Cardiac muscle cell (in vitro differentiated cells and primary cell): ENCODE results near the gene ABHD13. TPM values are rescaled to one million over a fixed set of nuclear protein-coding genes. Genes with fewer than 3 reads are reported as not detected.
A peak's percentile ranks its signal among the peaks of the same experiment; 100 is the strongest.

Experiments used
- DNase-seq, 2 donors: peaks; one replicate each; pipeline versions ENCODE4 v3.0.0 to v3.0.0-alpha.2; 2010 to 2017; ENCODE audit warnings: low read depth in 1 of 2, low spot score in 1 of 2
- H3K27ac ChIP-seq: fragments of 200-600 bp; sonication (generic); 2 replicates; pipeline ENCODE4 v1.5.1; 2016
- H3K27me3 ChIP-seq: fragments of 200-600 bp; sonication (generic); 2 replicates; pipeline ENCODE4 v1.6.0; 2016; ENCODE audit warnings: control low read depth
- H3K36me3 ChIP-seq: fragments of 200-600 bp; sonication (generic); 2 replicates; pipeline ENCODE4 v1.5.1; 2016; ENCODE audit warnings: control low read depth
- H3K4me1 ChIP-seq: fragments of 200-600 bp; sonication (generic); 2 replicates; pipeline ENCODE4 v1.8.1; 2017; ENCODE audit warnings: low read depth, mild to moderate bottlenecking, mixed run types
- H3K4me3 ChIP-seq: fragments of 200-600 bp; sonication (generic); 2 replicates; pipeline ENCODE4 v1.5.1; 2016; ENCODE audit warnings: mild to moderate bottlenecking
- H3K9me3 ChIP-seq: fragments of 200-600 bp; sonication (generic); 2 replicates; pipeline ENCODE4 v1.5.1; 2017; ENCODE audit warnings: low read depth, mild to moderate bottlenecking, control low read depth
- polyA plus RNA-seq: library from polyadenylated mRNA; unstranded; fragments of >200 nt; fragmentation: Nextera tagmentation; extraction: Ambion mirVana; gene quantifications from 2 replicates; pipeline ENCODE4 v1.2.1, GENCODE V29; 2016
- total RNA-seq: library from RNA; depleted of rRNA; stranded (reverse); fragments of >200 nt; gene quantifications from 2 replicates; pipeline ENCODE4 v1.2.3, GENCODE V29; 2016
- TF ChIP-seq, protein P1 (sequence below): IDR thresholded peaks from 2 replicates; pipeline ENCODE4 v1.5.1; 2012; ENCODE audit warnings: low read depth, mild to moderate bottlenecking, low read length

The ABHD13 gene
- total and polyA plus RNA-seq, 2 experiments from 2014 or later: 18.0 to 19.8 TPM

DNA sequence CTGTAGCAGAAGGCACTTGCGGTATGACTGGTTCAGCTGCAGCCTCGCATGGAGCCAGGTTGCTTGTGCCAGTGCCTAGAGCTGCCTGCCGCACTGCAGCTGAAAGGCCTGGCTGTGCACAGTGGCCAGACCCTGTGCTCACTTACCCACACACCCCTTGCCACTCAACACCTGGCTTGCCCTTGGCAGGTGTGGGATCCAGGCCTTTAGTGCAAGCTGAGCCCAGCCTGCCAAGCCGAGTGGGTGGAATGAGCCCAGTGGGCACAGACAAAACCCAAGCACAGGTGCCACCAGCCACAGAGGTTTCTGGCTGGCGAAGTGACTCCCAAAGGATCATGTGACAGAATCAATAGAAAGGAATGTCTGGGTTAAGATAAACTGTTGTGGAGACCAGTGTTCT lies 22.3 kb upstream of the ABHD13 start:
- H3K27me3 ChIP-seq: no peaks in the 10 kb centered on the region

DNA sequence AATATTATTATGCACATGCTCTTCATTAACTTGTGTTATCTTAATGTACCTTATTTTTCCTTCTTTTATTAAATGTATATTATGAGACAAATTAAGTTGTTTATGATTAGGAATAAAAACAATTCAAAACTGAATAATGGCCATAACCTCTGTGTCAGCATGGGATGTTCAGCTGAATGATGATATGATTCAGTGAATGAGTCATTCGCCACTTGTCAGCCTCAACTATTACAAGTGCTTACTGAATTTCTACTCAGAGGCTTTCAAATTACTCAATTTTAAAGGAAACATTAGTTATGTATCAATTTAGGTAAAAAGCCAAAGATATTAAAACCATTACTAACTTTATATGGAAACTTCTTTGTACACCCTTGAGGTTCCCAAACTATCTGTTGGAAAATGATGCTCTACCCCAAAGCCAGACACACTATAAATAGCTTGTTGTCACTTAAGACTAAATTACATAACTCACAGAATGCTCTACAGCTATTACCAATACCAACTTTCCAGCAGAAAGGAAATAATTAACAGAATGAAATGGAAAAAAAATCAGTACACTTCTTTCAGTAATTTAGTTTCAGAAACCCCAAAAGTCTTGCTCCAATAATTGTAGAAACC lies 17.3 kb upstream of the ABHD13 start:
- TF ChIP-seq, protein P1, sequence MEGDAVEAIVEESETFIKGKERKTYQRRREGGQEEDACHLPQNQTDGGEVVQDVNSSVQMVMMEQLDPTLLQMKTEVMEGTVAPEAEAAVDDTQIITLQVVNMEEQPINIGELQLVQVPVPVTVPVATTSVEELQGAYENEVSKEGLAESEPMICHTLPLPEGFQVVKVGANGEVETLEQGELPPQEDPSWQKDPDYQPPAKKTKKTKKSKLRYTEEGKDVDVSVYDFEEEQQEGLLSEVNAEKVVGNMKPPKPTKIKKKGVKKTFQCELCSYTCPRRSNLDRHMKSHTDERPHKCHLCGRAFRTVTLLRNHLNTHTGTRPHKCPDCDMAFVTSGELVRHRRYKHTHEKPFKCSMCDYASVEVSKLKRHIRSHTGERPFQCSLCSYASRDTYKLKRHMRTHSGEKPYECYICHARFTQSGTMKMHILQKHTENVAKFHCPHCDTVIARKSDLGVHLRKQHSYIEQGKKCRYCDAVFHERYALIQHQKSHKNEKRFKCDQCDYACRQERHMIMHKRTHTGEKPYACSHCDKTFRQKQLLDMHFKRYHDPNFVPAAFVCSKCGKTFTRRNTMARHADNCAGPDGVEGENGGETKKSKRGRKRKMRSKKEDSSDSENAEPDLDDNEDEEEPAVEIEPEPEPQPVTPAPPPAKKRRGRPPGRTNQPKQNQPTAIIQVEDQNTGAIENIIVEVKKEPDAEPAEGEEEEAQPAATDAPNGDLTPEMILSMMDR: no peak
- Histone ChIP-seq H3K27me3 (no peaks in the 10 kb centered on the region), H3K4me3 (no peak overlapping the region), H3K27ac (no peak overlapping the region), H3K36me3 (no peaks in the 10 kb centered on the region), H3K9me3 (no peaks in the 10 kb centered on the region), H3K4me1 (no peaks in the 10 kb centered on the region)
- no peak for DNase-seq

More for the DNA sequence above, 22.3 kb upstream of the ABHD13 start:
- TF ChIP-seq, protein P1: no peak
- no peak for DNase-seq
- H3K9me3 ChIP-seq: no peaks in the 10 kb centered on the region
- no peaks in the 10 kb centered on the region for H3K4me1 ChIP-seq
- H3K4me3 ChIP-seq: no peak overlapping the region
- H3K36me3 ChIP-seq: no peaks in the 10 kb centered on the region
- no peak overlapping the region for H3K27ac ChIP-seq

DNA sequence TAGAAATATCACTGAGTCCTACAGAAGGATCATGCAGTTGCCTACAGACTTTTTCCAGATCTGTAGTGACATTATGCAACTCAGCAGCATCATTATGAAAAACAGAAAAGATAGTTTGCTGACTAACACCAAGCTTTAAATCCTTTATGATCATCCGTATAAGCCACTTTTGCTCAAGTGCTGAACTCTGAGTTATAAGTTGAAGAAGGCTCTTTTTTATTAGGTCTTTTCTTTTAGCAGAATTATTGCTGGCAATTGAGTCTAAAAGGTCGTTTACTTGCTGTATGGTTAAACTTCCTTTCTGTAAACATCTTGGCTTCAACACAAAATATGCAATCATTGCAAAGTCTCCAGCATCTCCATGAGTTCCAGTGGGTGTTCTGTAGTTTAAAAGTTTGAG lies 7.6 kb upstream of the ABHD13 start:
- H3K27ac ChIP-seq: no peak overlapping the region
- no peak for DNase-seq
- peaks cover 18% of the 10 kb centered on the region for H3K36me3 ChIP-seq
- no peaks in the 10 kb centered on the region for H3K27me3 ChIP-seq
- H3K4me1 ChIP-seq: peaks cover 8% of the 10 kb centered on the region
- H3K4me3 ChIP-seq: no peak overlapping the region
- TF ChIP-seq, protein P1: no peak
- H3K9me3 ChIP-seq: no peaks in the 10 kb centered on the region

DNA sequence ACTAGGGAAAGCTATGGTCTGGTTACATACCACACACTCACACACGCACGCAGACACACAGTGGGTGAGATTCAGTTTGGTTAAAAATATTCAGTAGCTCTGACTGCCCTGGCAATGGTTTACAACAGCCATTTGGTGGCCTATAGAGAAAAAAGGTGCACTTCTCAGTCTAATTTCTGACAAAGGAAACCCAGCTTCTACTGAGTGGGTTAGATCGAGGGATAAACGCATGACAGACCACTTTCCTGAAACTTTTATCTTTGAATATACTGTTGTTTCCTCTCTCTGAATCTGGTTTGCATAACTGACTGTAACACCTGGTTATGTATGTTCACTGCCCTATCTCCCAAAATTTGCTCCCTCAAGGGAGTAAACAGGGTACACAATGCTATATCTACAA lies 5.3 kb upstream of the ABHD13 start:
- Histone ChIP-seq H3K27me3 (no peaks in the 10 kb centered on the region), H3K4me1 (peaks cover 12% of the 10 kb centered on the region), H3K4me3 (no peak overlapping the region), H3K36me3 (peaks cover 18% of the 10 kb centered on the region), H3K9me3 (no peaks in the 10 kb centered on the region), H3K27ac (no peak overlapping the region)
- DNase-seq: no peak
- TF ChIP-seq, protein P1: no peak

DNA sequence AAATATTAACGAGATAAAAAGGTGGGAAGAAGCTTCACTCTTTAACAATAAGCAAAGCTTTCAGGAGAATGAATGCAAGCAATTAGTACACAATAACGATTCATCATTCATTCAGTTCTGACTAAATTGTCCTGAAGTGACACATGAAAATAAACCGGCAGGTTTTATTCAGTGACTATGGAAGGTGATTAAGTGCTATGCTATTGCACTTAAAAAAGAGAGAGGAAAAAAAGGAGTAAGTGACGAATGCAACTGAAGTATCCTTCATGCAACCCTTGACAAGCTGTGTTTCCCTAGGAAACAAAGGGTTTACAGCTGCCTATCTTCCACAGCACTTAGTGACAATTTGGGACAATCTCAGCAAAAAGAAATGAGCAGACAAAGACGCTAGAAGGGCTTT lies 4.2 kb upstream of the ABHD13 start:
- no peak overlapping the region for H3K27ac ChIP-seq

More for the DNA sequence above, 4.2 kb upstream of the ABHD13 start:
- H3K4me3 ChIP-seq: peak overlapping the region; percentile 46
- DNase-seq: no peak
- H3K4me1 ChIP-seq: peaks cover 12% of the 10 kb centered on the region
- H3K9me3 ChIP-seq: no peaks in the 10 kb centered on the region
- peaks cover 11% of the 10 kb centered on the region for H3K36me3 ChIP-seq
- no peaks in the 10 kb centered on the region for H3K27me3 ChIP-seq
- TF ChIP-seq, protein P1: no peak
